Peyer's patch (tissue), 4 donors: ENCODE results near the gene CIP2A. TPM values are rescaled to one million over a fixed set of nuclear protein-coding genes. Genes with fewer than 3 reads are reported as not detected.

ENCODE experiments used
- DNase-seq, 3 donors: peaks; one replicate each; pipeline ENCODE4 v3.0.0-alpha.2; 2017 to 2019
- H3K27ac ChIP-seq, 4 donors: fragments of 200-600 bp; sonication (generic); one replicate each; pipeline ENCODE4 v1.5.1; 2016 to 2019
- H3K27me3 ChIP-seq, 2 donors: fragments of 200-600 bp; sonication (generic); one replicate each; pipeline ENCODE4 v1.5.1; 2019
- H3K36me3 ChIP-seq, 3 donors: fragments of 200-600 bp; sonication (generic); one replicate each; pipeline ENCODE4 v1.5.1; 2016 to 2019
- H3K4me1 ChIP-seq, 4 donors: fragments of 200-600 bp; sonication (generic); one replicate each; pipeline ENCODE4 v1.5.1; 2016 to 2019
- H3K4me3 ChIP-seq, 4 donors: fragments of 200-600 bp; sonication (generic); 1 replicate in 3 of 4; 2 replicates in 1 of 4; pipeline ENCODE4 v1.5.1; 2016 to 2019; ENCODE audit warnings: mild to moderate bottlenecking in 1 of 4
- H3K9me3 ChIP-seq, 4 donors: fragments of 200-600 bp; sonication (generic); one replicate each; pipeline ENCODE4 v1.5.1; 2016 to 2019; ENCODE audit warnings: mild to moderate bottlenecking in 1 of 4
- CTCF ChIP-seq, 6 experiments: fragments of 450-650 bp in 4 of 6; fragments of 200-600 bp in 2 of 6; sonication (generic) in 1 of 6; IDR thresholded peaks; one replicate each; pipeline ENCODE4 v1.5.1; 2017 to 2019; ENCODE audit warnings: antibody characterized with exemption in 6 of 6, mild to moderate bottlenecking in 3 of 6, moderate library complexity in 1 of 6
- POLR2A ChIP-seq, 2 donors: fragments of 450-650 bp; IDR thresholded peaks; one replicate each; pipeline ENCODE4 v1.5.1; 2017; ENCODE audit warnings: antibody characterized with exemption in 2 of 2, mild to moderate bottlenecking in 2 of 2, moderate library complexity in 2 of 2
- total RNA-seq, 4 donors: library from RNA; depleted of rRNA; stranded (reverse); fragments of >200 nt; gene quantifications; one replicate each; pipeline ENCODE4 v1.1.0, GENCODE V29; 2016

The CIP2A gene
- total RNA-seq, 4 donors from 2014 or later: 2.1 to 7.4 (median 4.5) TPM

GRCh38 chr3:108525256-108525655, 64.0 kb downstream of the CIP2A start:
- Histone ChIP-seq H3K9me3 (no peaks in the 10 kb centered on the region), H3K27ac (no peak overlapping the region), H3K27me3 (no peaks in the 10 kb centered on the region), H3K4me3 (no peak overlapping the region), H3K36me3 (no peaks in the 10 kb centered on the region), H3K4me1 (no peaks in the 10 kb centered on the region)
- TF ChIP-seq CTCF (IDR thresholded peaks at IDR 0.05) (no peak), POLR2A (IDR thresholded peaks at IDR 0.05) (no peak)
- no peak for DNase-seq

DNA sequence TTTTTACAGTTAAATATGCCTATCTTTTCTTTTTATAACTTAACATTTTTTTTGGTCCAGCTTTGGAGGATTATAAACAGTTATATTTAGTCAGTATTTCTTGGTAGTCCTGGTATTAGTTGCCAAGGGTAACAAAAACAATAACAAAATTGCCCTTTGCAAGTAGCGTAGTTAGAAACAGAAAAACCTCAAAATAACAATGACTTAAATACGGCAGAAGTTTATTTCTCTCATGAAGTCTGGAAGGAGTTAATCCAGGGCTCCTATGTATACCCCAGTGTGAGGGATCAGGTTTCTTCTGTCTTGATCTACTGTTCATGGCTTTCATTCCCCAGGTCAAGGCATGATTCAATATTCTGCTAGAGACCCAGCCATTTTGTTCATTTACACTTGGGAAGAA, 64.7 kb downstream of the CIP2A start:
- TF ChIP-seq POLR2A (IDR thresholded peaks at IDR 0.05) (no peak), CTCF (IDR thresholded peaks at IDR 0.05) (no peak)
- no peaks in the 10 kb centered on the region for H3K4me1 ChIP-seq
- no peaks in the 10 kb centered on the region for H3K9me3 ChIP-seq
- no peaks in the 10 kb centered on the region for H3K36me3 ChIP-seq
- no peaks in the 10 kb centered on the region for H3K27me3 ChIP-seq
- DNase-seq: no peak
- peak overlapping the region in 1 of 4 donors; percentile 2 for H3K27ac ChIP-seq
- H3K4me3 ChIP-seq: no peak overlapping the region

DNA sequence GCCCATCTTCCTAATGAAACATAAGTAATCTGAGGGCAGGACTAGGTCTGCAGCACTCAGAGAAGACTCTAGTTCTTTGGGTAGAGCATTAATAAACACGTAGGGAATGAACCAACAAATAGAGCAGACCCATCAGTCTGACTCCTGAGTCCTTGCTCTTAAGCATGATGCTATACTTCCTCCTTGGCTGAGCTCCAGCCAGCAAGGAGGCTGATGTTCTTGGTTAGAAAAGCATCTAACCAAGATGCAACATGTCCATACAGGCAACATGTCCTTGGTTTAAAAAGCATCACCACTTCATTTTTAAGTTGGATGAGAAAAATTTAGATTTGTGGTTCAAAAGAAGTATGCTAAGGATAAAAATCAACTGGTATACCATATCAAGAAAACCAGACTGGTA, 70.3 kb downstream of the CIP2A start:
- H3K27me3 ChIP-seq: no peaks in the 10 kb centered on the region
- no peaks in the 10 kb centered on the region for H3K4me1 ChIP-seq
- no peaks in the 10 kb centered on the region for H3K36me3 ChIP-seq
- no peak for TF ChIP-seq POLR2A (IDR thresholded peaks at IDR 0.05)
- TF ChIP-seq CTCF (IDR thresholded peaks at IDR 0.05): no peak
- no peak overlapping the region for H3K27ac ChIP-seq
- no peaks in the 10 kb centered on the region for H3K9me3 ChIP-seq
- no peak for DNase-seq
- H3K4me3 ChIP-seq: no peak overlapping the region

DNA sequence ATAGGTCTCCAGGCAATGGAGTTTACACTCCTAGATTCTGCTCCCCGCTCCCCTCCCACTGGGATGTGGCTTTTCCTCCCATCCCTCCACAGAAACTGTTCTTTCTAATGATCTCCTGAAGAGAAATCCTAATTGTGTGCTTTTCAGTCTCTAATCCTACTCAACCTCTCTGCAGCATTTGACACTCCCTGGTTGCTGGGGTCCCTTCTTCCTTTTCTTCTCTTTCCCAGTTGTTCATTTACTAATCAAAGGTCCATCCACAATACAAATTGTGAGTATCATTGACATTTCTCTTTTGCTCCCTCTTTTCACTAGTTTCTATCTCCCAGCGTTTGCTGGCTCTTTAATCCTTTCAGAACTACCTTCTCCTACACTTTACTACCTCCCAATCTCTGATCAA, 72.4 kb downstream of the CIP2A start:
- no peaks in the 10 kb centered on the region for H3K4me1 ChIP-seq
- H3K27ac ChIP-seq: no peak overlapping the region
- no peak for DNase-seq
- TF ChIP-seq POLR2A (IDR thresholded peaks at IDR 0.05) (no peak), CTCF (IDR thresholded peaks at IDR 0.05) (no peak)
- H3K36me3 ChIP-seq: no peaks in the 10 kb centered on the region
- no peak overlapping the region for H3K4me3 ChIP-seq
- no peaks in the 10 kb centered on the region for H3K9me3 ChIP-seq
- no peaks in the 10 kb centered on the region for H3K27me3 ChIP-seq

DNA sequence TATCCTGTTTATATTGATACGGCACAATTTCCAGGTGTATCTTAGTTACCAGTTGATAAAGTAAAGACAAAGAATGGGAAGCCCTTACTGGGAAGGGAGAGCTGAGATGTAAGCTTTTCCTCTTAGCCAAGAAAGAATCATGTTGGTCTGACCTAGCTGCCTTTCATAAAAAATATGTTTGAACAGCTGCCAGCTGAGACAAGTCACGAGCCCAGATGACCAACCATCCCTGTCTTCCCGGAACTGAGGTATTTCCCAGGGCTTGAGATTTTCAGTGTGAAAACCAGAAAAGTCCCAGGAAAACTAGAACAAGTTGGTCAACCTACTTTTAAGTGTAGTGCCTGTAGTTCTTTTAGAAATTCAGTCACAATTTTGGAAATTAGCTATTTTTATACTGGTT, 75.3 kb downstream of the CIP2A start:
- Histone ChIP-seq H3K27me3 (no peaks in the 10 kb centered on the region), H3K4me1 (no peaks in the 10 kb centered on the region), H3K4me3 (no peak overlapping the region), H3K9me3 (no peaks in the 10 kb centered on the region), H3K36me3 (no peaks in the 10 kb centered on the region), H3K27ac (no peak overlapping the region)
- no peak for DNase-seq
- no peak for TF ChIP-seq CTCF (IDR thresholded peaks at IDR 0.05)
- TF ChIP-seq POLR2A (IDR thresholded peaks at IDR 0.05): no peak

GRCh38 chr3:108512671-108513070, 76.6 kb downstream of the CIP2A start:
- Histone ChIP-seq H3K36me3 (no peaks in the 10 kb centered on the region), H3K4me1 (no peaks in the 10 kb centered on the region), H3K27ac (no peak overlapping the region), H3K4me3 (no peak overlapping the region), H3K27me3 (no peaks in the 10 kb centered on the region), H3K9me3 (no peaks in the 10 kb centered on the region)
- no peak for TF ChIP-seq CTCF (IDR thresholded peaks at IDR 0.05)
- no peak for TF ChIP-seq POLR2A (IDR thresholded peaks at IDR 0.05)
- DNase-seq: no peak
